Heart left ventricle (tissue), 16 donors: ENCODE data around the gene TTC7B. TPM values are rescaled to one million over a fixed set of nuclear protein-coding genes. Genes with fewer than 3 reads are reported as not detected.
A peak's percentile ranks its signal among the peaks of the same experiment; 100 is the strongest.

Source experiments
- ATAC-seq, 4 donors: fragments of 200-7000 bp; cut with Tn5 transposase; one replicate each; pipeline ENCODE4 v1.9.1; 2020 to 2022; ENCODE audit warnings: moderate library complexity in 4 of 4, mild to moderate bottlenecking in 3 of 4, moderate number of reproducible peaks in 1 of 4
- DNase-seq, 5 donors: peaks; one replicate each; pipeline ENCODE4 v3.0.0-alpha.2; 2020
- H3K27ac ChIP-seq, 12 donors: fragments of 200-600 bp; sonication (generic) in 4 of 12; one replicate each; pipeline versions ENCODE4 v1.5.0 to v1.8.0; 2016 to 2022; ENCODE audit warnings: mild to moderate bottlenecking in 2 of 12
- H3K27me3 ChIP-seq, 9 donors: fragments of 200-600 bp; sonication (generic) in 2 of 9; one replicate each; pipeline versions ENCODE4 v1.5.1 to v1.8.0; 2016 to 2022; ENCODE audit warnings: mild to moderate bottlenecking in 3 of 9
- H3K36me3 ChIP-seq, 9 donors: fragments of 200-600 bp; sonication (generic) in 2 of 9; one replicate each; pipeline versions ENCODE4 v1.5.0 to v1.8.0; 2018 to 2022; ENCODE audit warnings: mild to moderate bottlenecking in 2 of 9
- H3K4me1 ChIP-seq, 12 donors: fragments of 200-600 bp; sonication (generic) in 4 of 12; one replicate each; pipeline versions ENCODE4 v1.5.0 to v1.8.0; 2016 to 2022; ENCODE audit warnings: mild to moderate bottlenecking in 3 of 12
- H3K4me3 ChIP-seq, 12 donors: fragments of 200-600 bp; sonication (generic) in 4 of 12; one replicate each; pipeline versions ENCODE4 v1.5.0 to v1.8.0; 2017 to 2022; ENCODE audit warnings: mild to moderate bottlenecking in 9 of 12, moderate library complexity in 4 of 12
- H3K9me3 ChIP-seq, 12 donors: fragments of 200-600 bp; sonication (generic) in 4 of 12; one replicate each; pipeline versions ENCODE4 v1.5.0 to v1.8.0; 2016 to 2022; ENCODE audit warnings: mild to moderate bottlenecking in 1 of 12
- POLR2A ChIP-seq, 2 donors: fragments of 450-650 bp; IDR thresholded peaks; one replicate each; pipeline ENCODE4 v1.6.1; 2017; ENCODE audit warnings: antibody characterized with exemption in 2 of 2, mild to moderate bottlenecking in 2 of 2, moderate library complexity in 2 of 2
- WGBS, 4 donors: extraction: QIAGEN DNeasy Blood & Tissue Kit in 2 of 4; methylation state at CpG; one replicate each; pipeline versions ENCODE4 v1.1.5 to v1.1.7; 2013 to 2018; 5-methylcytosine and 5-hydroxymethylcytosine counted together
- intact Hi-C, 10 donors: fragments of 100-400 bp; cut with DNase I; formaldehyde crosslinking; loops; one replicate each; pipeline versions ENCODE4 v1.11.1 to v1.14.2; 2022
- polyA plus RNA-seq, 2 donors: library from polyadenylated mRNA; stranded (reverse); fragments of 200-250 nt; gene quantifications; one replicate each; pipeline ENCODE4 v1.2.3, GENCODE V29; 2013
- total RNA-seq, 9 donors: library from RNA; depleted of rRNA in 2 of 9; stranded (reverse); fragments of >200 nt in 2 of 9; fragmentation: NEBNext Ultra II Directional in 3 of 9; extraction: Animal tissue kit (Norgen Biotek cat#: 25700) in 3 of 9; gene quantifications; one replicate each; pipeline versions ENCODE4 v1.1.0 to v1.2.4, GENCODE V29; 2016 to 2023
- TF ChIP-seq, protein P1 (sequence below), 12 donors: fragments of 200-600 bp; sonication (generic) in 4 of 12; IDR thresholded peaks; one replicate each; pipeline versions ENCODE4 v1.5.0 to v1.8.0; 2018 to 2022; ENCODE audit warnings: antibody characterized with exemption in 12 of 12, mild to moderate bottlenecking in 5 of 12
- donor health status: ischemic (EF 13 %, LVEDD 7.1; RV severe dilation, severe dysfunction).
- donor health status: healthy with polysubstance abuse.
- donor health status: DM: no; HTN: yes; CAD: no.
- donor health status: DM: no; HTN: no; CAD: no.
- donor health status: ischemic (EF 25% LVEDD 6.9; RV normal size, moderate dysfunction).
- donor health status: ischemic (EF 25% LVEDD 5.7; RV mildly dilated, moderate dysfunction).
- donor health status: healthy.
- donor health status: DM: yes; HTN: yes; CAD: no.
- donor health status: ischemic (EF 35%, LVEDD 5.7; RV mildly dilated, moderate dysfunction).
- donor health status: nonischemic (EF 11% LVEDD 7.7; RV severe dilation, severe dysfunction).
- donor health status: DM: yes; HTN: yes; CAD: no.
- donor health status: PGD.
- donor health status: ischemic (EF 29% LVEDD 5.4; RV normal size, mild dysfunction).
- donor health status: nonischemic (EF 23%, LVEDD 6.1; RV moderate dilation, normal function).

The TTC7B gene
- total and polyA plus RNA-seq, 11 donors: 20.3 to 76.1 (median 62.6) TPM

DNA sequence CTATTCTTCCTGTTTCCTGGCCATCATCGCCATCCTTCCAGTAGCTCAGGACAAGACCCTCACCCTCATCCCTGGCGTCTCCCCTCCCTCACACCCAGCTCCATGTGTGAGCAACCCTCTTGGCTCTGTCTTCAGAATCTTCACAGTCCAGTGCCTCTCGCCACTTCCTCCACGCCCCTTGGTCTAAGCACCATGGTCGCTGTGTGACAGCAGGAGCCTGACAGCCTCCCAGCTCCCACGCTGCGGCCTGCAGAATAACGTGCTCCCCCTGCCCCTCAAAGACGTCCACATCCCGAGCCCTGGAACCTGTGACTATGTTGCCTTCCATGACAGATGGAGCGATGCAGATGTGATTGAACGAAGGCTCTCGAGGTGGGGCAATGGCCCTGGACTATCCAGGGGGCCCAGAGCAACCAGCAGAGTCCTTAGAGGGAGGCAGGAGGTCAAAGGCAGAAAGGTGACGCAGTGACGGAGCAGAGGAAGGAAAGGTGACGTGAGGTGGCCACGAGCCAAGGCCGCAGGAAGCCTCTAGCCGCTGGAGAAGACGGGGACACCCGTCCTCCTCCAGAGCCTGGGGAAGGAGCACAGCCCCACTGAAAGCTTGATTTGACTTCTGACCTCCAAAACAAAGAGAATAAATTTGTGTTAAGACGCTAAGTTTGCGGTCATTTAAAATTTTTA, 279.6 kb downstream of the TTC7B start:
- DNase-seq: peak in 4 of 5 donors; percentile 49 to 78 (median 66)
- no peak for TF ChIP-seq POLR2A (IDR thresholded peaks at IDR 0.05)
- TF ChIP-seq, protein P1, sequence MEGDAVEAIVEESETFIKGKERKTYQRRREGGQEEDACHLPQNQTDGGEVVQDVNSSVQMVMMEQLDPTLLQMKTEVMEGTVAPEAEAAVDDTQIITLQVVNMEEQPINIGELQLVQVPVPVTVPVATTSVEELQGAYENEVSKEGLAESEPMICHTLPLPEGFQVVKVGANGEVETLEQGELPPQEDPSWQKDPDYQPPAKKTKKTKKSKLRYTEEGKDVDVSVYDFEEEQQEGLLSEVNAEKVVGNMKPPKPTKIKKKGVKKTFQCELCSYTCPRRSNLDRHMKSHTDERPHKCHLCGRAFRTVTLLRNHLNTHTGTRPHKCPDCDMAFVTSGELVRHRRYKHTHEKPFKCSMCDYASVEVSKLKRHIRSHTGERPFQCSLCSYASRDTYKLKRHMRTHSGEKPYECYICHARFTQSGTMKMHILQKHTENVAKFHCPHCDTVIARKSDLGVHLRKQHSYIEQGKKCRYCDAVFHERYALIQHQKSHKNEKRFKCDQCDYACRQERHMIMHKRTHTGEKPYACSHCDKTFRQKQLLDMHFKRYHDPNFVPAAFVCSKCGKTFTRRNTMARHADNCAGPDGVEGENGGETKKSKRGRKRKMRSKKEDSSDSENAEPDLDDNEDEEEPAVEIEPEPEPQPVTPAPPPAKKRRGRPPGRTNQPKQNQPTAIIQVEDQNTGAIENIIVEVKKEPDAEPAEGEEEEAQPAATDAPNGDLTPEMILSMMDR (IDR thresholded peaks at IDR 0.05): no peak

DNA sequence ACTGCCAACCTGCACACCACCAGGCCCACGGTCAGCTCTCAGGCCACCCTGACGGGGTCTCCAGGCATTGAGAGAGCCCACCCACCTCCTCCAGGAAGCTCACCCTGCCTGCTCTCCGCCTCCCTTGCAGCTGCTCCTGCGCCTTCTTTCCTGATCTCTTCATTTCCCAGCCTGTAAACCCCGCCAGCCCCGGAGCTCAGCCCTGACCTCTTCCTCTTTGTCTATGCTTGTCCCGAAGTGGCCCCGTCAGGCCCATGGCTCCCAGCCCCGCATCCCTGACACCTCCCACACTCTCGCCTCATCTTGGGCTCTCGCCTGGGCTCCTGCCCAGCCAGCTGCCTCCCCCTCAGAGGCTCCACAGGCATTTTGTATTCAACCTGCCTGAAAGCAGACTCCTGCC, 280.1 kb downstream of the TTC7B start:
- Histone ChIP-seq H3K4me1 (peaks cover 0 to 42% (median 34%) of the 10 kb centered on the region in 12 donors), H3K4me3 (peak overlapping the region in 1 of 12 donors; percentile 1), H3K27me3 (no peaks in the 10 kb centered on the region), H3K36me3 (peaks cover 0 to 20% (median 11%) of the 10 kb centered on the region in 9 donors), H3K27ac (peak overlapping the region in 11 of 12 donors; percentile 23 to 90 (median 75)), H3K9me3 (no peaks in the 10 kb centered on the region)
- ATAC-seq: peak; percentile 35 to 81 (median 67)
- WGBS, 4 donors: 44 to 61% (median 52%) methylated on average over 11 of the region's 11 CpGs
- no peak for TF ChIP-seq POLR2A (IDR thresholded peaks at IDR 0.05)
- intact Hi-C loops: loop anchor here in 1 of 10 donors (10.0 kb wide), 1 partner anchor 79 kb away; no protein-coding TSS in a partner anchor
- peak; percentile 67 to 80 (median 75) for DNase-seq

More for the DNA sequence above, 279.6 kb downstream of the TTC7B start:
- peak in 2 of 4 donors; percentile 6 to 73 for ATAC-seq
- Histone ChIP-seq H3K36me3 (peaks cover 0 to 23% (median 16%) of the 10 kb centered on the region in 9 donors), H3K4me3 (peak overlapping the region in 1 of 12 donors; percentile 10), H3K27me3 (no peaks in the 10 kb centered on the region), H3K9me3 (no peaks in the 10 kb centered on the region), H3K4me1 (peaks cover 0 to 42% (median 34%) of the 10 kb centered on the region in 12 donors), H3K27ac (peak overlapping the region in 11 of 12 donors; percentile 23 to 90 (median 75))
- WGBS, 4 donors: 65 to 74% (median 67%) methylated on average over 23 of the region's 23 CpGs
- intact Hi-C loops: loop anchor here in 1 of 10 donors (10.0 kb wide), 1 partner anchor 78 kb away; no protein-coding TSS in a partner anchor

DNA sequence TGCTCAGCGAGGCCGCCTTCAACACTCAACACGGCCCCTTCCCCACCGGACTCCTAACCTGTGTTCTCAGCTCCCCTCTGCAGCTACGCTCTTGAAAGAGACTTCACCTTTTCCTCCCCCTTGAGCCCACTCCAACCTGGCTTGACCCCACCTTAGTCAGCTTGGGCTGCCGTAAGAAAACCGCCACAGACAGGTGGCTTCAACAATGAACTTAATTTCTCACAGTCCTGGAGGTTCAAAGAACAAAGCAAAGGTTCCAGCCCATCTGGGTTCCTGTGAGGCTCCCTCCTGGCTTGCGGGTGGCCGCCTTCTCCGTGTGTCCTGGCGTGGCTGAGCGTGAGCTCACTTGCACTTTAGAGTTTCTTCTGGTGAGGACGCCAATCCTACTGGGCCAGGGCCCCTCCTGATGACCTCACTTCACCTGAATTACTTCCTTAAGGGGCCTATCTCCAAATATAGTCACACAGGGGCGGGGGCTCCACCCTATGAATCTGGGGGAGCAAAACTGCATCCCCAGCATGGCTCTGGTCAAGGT, 280.6 kb downstream of the TTC7B start:
- peaks cover 0 to 16% (median 8%) of the 10 kb centered on the region in 9 donors for H3K36me3 ChIP-seq
- no peaks in the 10 kb centered on the region for H3K27me3 ChIP-seq
- intact Hi-C loops: loop anchor here in 1 of 10 donors (10.0 kb wide), 1 partner anchor 79 kb away; no protein-coding TSS in a partner anchor
- DNase-seq (peak in 1 of 5 donors; percentile 15), ATAC-seq (peak in 1 of 4 donors; percentile 12)
- TF ChIP-seq, protein P1 (IDR thresholded peaks at IDR 0.05): no peak
- TF ChIP-seq POLR2A (IDR thresholded peaks at IDR 0.05): no peak
- peak overlapping the region in 3 of 12 donors; percentile 1 to 17 (median 6) for H3K4me3 ChIP-seq
- 63 to 82% (median 69%) methylated on average over 14 of the region's 14 CpGs for WGBS, 4 donors
- peaks cover 0 to 42% (median 34%) of the 10 kb centered on the region in 12 donors for H3K4me1 ChIP-seq
- peak overlapping the region in 11 of 12 donors; percentile 23 to 90 (median 75) for H3K27ac ChIP-seq
- no peaks in the 10 kb centered on the region for H3K9me3 ChIP-seq

DNA sequence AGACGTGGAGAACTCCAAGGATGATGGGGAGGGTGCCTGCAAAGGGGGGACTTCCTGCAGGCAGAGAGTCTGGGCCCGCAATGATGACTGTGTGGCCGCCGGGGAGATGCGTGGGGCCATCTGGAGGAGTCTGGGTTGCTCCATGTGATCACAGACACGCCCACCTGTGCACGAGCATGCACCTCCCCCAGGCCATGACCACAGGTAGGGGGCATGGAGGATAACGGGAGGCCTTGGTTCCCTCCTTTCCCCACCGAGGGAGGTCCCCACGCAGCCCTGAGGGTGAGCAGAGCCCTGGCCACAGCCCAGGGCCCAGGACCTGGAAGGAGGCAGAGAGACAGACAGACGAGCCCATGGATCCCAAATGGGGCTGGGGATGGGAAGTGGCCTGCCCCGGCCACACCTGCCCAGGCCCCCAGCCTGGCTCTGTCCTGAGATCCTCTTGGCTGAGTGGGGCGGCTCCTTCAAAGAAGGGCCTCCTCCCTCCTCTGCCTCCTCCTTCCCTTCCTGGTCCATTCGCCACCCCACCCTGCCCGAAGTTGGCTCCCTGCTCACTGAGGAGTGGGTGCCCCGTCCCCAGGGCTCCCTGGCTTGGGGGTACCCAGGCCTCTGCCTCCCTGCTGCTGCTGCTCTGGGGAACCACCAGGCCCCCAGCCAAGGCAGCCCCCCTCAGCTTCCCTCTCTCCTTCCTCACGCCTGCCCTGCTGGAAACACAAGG, 281.2 kb downstream of the TTC7B start:
- H3K36me3 ChIP-seq: peaks cover 0 to 12% (median 1%) of the 10 kb centered on the region in 9 donors
- intact Hi-C loops: loop anchor here in 2 of 10 donors (5.0 to 10.0 kb wide), 2 partner anchors 80 to 138 kb away; partner anchors contain the start of gene CALM1 (in 1 of the 2)
- TF ChIP-seq, protein P1 (IDR thresholded peaks at IDR 0.05): no peak
- no peak for TF ChIP-seq POLR2A (IDR thresholded peaks at IDR 0.05)
- DNase-seq: peak in 1 of 5 donors; percentile 48
- H3K27ac ChIP-seq: peak overlapping the region in 9 of 12 donors; percentile 28 to 90 (median 78)
- WGBS, 4 donors: 70 to 83% (median 77%) methylated on average over 13 to 17 of the region's 17 CpGs
- no peaks in the 10 kb centered on the region for H3K9me3 ChIP-seq
- peaks cover 0 to 42% (median 34%) of the 10 kb centered on the region in 12 donors for H3K4me1 ChIP-seq
- H3K27me3 ChIP-seq: no peaks in the 10 kb centered on the region
- no peak for ATAC-seq
- H3K4me3 ChIP-seq: peak overlapping the region in 2 of 12 donors; percentile 6 to 17
